HG03565 (cell line): ENCODE data around the gene KIF2A.

Experiments
- ATAC-seq: cut with Tn5 transposase; IDR thresholded peaks from one replicate; pipeline ENCODE4 v1.9.1; 2021; ENCODE audit warnings: mild to moderate bottlenecking, moderate library complexity; ENCODE audit not compliant: unreplicated experiment

The KIF2A gene

GRCh38 chr5:62305715-62306322, at the start of gene KIF2A:
TSS of gene KIF2A (plus strand) at chr5:62306206. CDS start at chr5:62306473, 267 bp downstream.
- peak; percentile 86 for ATAC-seq

- ATAC-seq: no peak
Measured at GRCh38 chr5:62257020-62257367, 49.0 kb upstream of the KIF2A start.

GRCh38 chr5:62258654-62259053, 47.4 kb upstream of the KIF2A start:
- ATAC-seq: no peak

GRCh38 chr5:62259699-62260250, 46.2 kb upstream of the KIF2A start:
- ATAC-seq: no peak

GRCh38 chr5:62260513-62260912, 45.5 kb upstream of the KIF2A start:
- ATAC-seq: no peak

GRCh38 chr5:62263401-62263800, 42.6 kb upstream of the KIF2A start:
- ATAC-seq: no peak

- ATAC-seq: no peak
Measured at GRCh38 chr5:62265648-62266112, 40.3 kb upstream of the KIF2A start.

GRCh38 chr5:62266573-62266972, 39.4 kb upstream of the KIF2A start:
- no peak for ATAC-seq

- ATAC-seq: no peak
Measured at GRCh38 chr5:62268234-62268633, 37.8 kb upstream of the KIF2A start.

GRCh38 chr5:62268792-62269191, 37.2 kb upstream of the KIF2A start:
- ATAC-seq: no peak

GRCh38 chr5:62271370-62271769, 34.6 kb upstream of the KIF2A start:
- ATAC-seq: no peak

GRCh38 chr5:62271870-62272269, 34.1 kb upstream of the KIF2A start:
- no peak for ATAC-seq

- ATAC-seq: no peak
Measured at GRCh38 chr5:62273687-62274086, 32.3 kb upstream of the KIF2A start.

- ATAC-seq: no peak
Measured at GRCh38 chr5:62275581-62275980, 30.4 kb upstream of the KIF2A start.

GRCh38 chr5:62281411-62281810, 24.6 kb upstream of the KIF2A start:
- no peak for ATAC-seq

GRCh38 chr5:62282064-62282463, 23.9 kb upstream of the KIF2A start:
- ATAC-seq: no peak

GRCh38 chr5:62283005-62283404, 23.0 kb upstream of the KIF2A start:
- no peak for ATAC-seq

- ATAC-seq: no peak
Measured at GRCh38 chr5:62283861-62284260, 22.1 kb upstream of the KIF2A start.

- peak; percentile 71 for ATAC-seq
Measured at GRCh38 chr5:62284946-62285891, 20.8 kb upstream of the KIF2A start.

GRCh38 chr5:62286834-62287233, 19.2 kb upstream of the KIF2A start:
- no peak for ATAC-seq

GRCh38 chr5:62287237-62287636, 18.8 kb upstream of the KIF2A start:
- ATAC-seq: no peak

GRCh38 chr5:62288118-62288517, 17.9 kb upstream of the KIF2A start:
- ATAC-seq: no peak
